ENCODE results near the gene SVOP.

SVOP gene

GRCh38 chr12:108911915-108912314 lies 109.0 kb downstream of the SVOP start:
- Mint-ChIP-seq H3K4me3 (no peak overlapping the region), H3K36me3 (ENCODE audit: low read depth) (no peaks in the 10 kb centered on the region), H3K9me3 (no peaks in the 10 kb centered on the region), H3K27me3 (ENCODE audit: low read depth, poor library complexity) (peaks cover 24% of the 10 kb centered on the region), H3K4me1 (no peaks in the 10 kb centered on the region), H3K27ac (no peak overlapping the region)
- DNase-seq: no peak
- TF ChIP-seq, protein P1, sequence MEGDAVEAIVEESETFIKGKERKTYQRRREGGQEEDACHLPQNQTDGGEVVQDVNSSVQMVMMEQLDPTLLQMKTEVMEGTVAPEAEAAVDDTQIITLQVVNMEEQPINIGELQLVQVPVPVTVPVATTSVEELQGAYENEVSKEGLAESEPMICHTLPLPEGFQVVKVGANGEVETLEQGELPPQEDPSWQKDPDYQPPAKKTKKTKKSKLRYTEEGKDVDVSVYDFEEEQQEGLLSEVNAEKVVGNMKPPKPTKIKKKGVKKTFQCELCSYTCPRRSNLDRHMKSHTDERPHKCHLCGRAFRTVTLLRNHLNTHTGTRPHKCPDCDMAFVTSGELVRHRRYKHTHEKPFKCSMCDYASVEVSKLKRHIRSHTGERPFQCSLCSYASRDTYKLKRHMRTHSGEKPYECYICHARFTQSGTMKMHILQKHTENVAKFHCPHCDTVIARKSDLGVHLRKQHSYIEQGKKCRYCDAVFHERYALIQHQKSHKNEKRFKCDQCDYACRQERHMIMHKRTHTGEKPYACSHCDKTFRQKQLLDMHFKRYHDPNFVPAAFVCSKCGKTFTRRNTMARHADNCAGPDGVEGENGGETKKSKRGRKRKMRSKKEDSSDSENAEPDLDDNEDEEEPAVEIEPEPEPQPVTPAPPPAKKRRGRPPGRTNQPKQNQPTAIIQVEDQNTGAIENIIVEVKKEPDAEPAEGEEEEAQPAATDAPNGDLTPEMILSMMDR (IDR thresholded peaks at IDR 0.05): no peak

DNA sequence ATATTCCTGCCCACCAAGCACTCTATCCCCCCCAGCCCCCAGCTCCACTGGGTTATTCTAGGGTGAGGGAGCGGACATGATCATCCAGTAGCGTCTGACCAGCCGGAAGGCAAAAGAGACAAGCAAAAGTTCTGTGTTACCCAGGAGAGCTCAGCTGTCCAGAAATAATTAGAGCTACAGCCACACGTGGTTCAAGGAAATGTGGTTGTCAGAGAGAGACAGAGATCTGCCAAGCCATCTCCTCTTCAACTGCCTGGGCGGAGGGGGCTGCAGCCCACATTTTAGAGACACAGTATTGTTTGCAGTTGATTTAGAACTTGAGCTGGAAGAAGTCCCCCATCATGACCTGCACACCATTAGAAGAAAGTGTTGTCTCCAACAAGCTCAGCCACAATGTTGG lies 110.5 kb downstream of the SVOP start:
- H3K36me3 Mint-ChIP-seq (ENCODE audit: low read depth): no peaks in the 10 kb centered on the region
- no peaks in the 10 kb centered on the region for H3K4me1 Mint-ChIP-seq
- no peaks in the 10 kb centered on the region for H3K9me3 Mint-ChIP-seq
- no peak overlapping the region for H3K4me3 Mint-ChIP-seq
- H3K27me3 Mint-ChIP-seq (ENCODE audit: low read depth, poor library complexity): peaks cover 26% of the 10 kb centered on the region
- TF ChIP-seq, protein P1 (IDR thresholded peaks at IDR 0.05): no peak
- no peak overlapping the region for H3K27ac Mint-ChIP-seq
- no peak for DNase-seq

- Mint-ChIP-seq H3K4me3 (no peak overlapping the region), H3K9me3 (no peaks in the 10 kb centered on the region), H3K36me3 (ENCODE audit: low read depth) (no peaks in the 10 kb centered on the region), H3K4me1 (no peaks in the 10 kb centered on the region), H3K27me3 (ENCODE audit: low read depth, poor library complexity) (peaks cover 27% of the 10 kb centered on the region), H3K27ac (no peak overlapping the region)
- DNase-seq: no peak
- TF ChIP-seq, protein P1 (IDR thresholded peaks at IDR 0.05): no peak
Measured at GRCh38 chr12:108907839-108908351, 113.0 kb downstream of the SVOP start.

DNA sequence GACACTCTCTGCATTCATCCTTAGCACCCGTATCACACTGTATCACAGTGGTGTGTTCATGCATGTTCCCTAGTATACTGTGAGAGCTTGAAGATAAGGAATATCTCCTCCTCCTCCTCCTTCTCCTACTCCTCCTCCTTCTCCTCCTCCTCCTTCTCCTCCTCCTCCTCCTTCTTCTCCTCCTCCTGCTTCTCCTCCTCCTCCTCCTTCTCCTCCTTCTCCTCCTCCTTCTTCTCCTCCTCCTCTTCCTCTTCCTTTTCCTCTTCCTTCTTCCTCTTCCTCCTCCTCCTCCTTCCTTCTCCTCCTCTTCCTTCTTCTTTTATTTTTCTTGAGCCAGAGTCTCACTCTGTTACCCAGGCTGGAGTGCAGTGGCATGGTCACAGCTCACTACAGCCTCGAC lies 113.9 kb downstream of the SVOP start:
- H3K4me1 Mint-ChIP-seq: no peaks in the 10 kb centered on the region
- no peaks in the 10 kb centered on the region for H3K9me3 Mint-ChIP-seq
- peaks cover 20% of the 10 kb centered on the region for H3K27me3 Mint-ChIP-seq (ENCODE audit: low read depth, poor library complexity)
- TF ChIP-seq, protein P1 (IDR thresholded peaks at IDR 0.05): no peak
- no peak for DNase-seq
- no peaks in the 10 kb centered on the region for H3K36me3 Mint-ChIP-seq (ENCODE audit: low read depth)
- H3K4me3 Mint-ChIP-seq: no peak overlapping the region
- H3K27ac Mint-ChIP-seq: no peak overlapping the region

GRCh38 chr12:108905725-108906124 lies 115.1 kb downstream of the SVOP start:
- Mint-ChIP-seq H3K36me3 (ENCODE audit: low read depth) (no peaks in the 10 kb centered on the region), H3K4me3 (no peak overlapping the region), H3K27ac (no peak overlapping the region), H3K4me1 (no peaks in the 10 kb centered on the region), H3K27me3 (ENCODE audit: low read depth, poor library complexity) (peaks cover 25% of the 10 kb centered on the region), H3K9me3 (no peaks in the 10 kb centered on the region)
- TF ChIP-seq, protein P1 (IDR thresholded peaks at IDR 0.05): no peak
- no peak for DNase-seq

- H3K27me3 Mint-ChIP-seq (ENCODE audit: low read depth, poor library complexity): peaks cover 16% of the 10 kb centered on the region
- no peak for DNase-seq
- H3K27ac Mint-ChIP-seq: no peak overlapping the region
- H3K9me3 Mint-ChIP-seq: no peaks in the 10 kb centered on the region
- H3K4me3 Mint-ChIP-seq: no peak overlapping the region
- H3K36me3 Mint-ChIP-seq (ENCODE audit: low read depth): no peaks in the 10 kb centered on the region
- no peaks in the 10 kb centered on the region for H3K4me1 Mint-ChIP-seq
- TF ChIP-seq, protein P1 (IDR thresholded peaks at IDR 0.05): no peak
Measured at GRCh38 chr12:108899145-108899544, 121.7 kb downstream of the SVOP start.

Measured in nephron progenitor cell (in vitro differentiated cells).